Measurements from ENCODE around the gene RAB40C.
A peak's percentile ranks its signal among the peaks of the same experiment; 100 is the strongest.

Gene RAB40C

GRCh38 chr16:582614-583331 lies 7.1 kb upstream of the RAB40C start:
- ATAC-seq (replicated peaks; ENCODE audit: extremely low read depth, poor library complexity, severe bottlenecking) (no peak), DNase-seq (ENCODE audit: low spot score in 2 of 2) (no peak)
- Mint-ChIP-seq H3K27me3 (no peaks in the 10 kb centered on the region), H3K9me3 (no peaks in the 10 kb centered on the region), H3K4me1 (no peaks in the 10 kb centered on the region), H3K4me3 (no peak overlapping the region), H3K27ac (ENCODE audit: low read depth) (no peak overlapping the region), H3K36me3 (ENCODE audit: insufficient read depth) (peaks cover 2% of the 10 kb centered on the region)

- peaks cover 6% of the 10 kb centered on the region for H3K36me3 Mint-ChIP-seq (ENCODE audit: insufficient read depth)
- no peak for DNase-seq (ENCODE audit: low spot score in 2 of 2)
- ATAC-seq (replicated peaks; ENCODE audit: extremely low read depth, poor library complexity, severe bottlenecking), result no peak
- H3K27ac Mint-ChIP-seq (ENCODE audit: low read depth), result no peak overlapping the region
- no peaks in the 10 kb centered on the region for H3K9me3 Mint-ChIP-seq
- no peak overlapping the region for H3K4me3 Mint-ChIP-seq
- H3K27me3 Mint-ChIP-seq, result no peaks in the 10 kb centered on the region
- peaks cover 5% of the 10 kb centered on the region for H3K4me1 Mint-ChIP-seq
Measured at GRCh38 chr16:583470-583814, 6.4 kb upstream of the RAB40C start.

- no peak overlapping the region for H3K4me3 Mint-ChIP-seq
- H3K4me1 Mint-ChIP-seq, result peaks cover 7% of the 10 kb centered on the region
- ATAC-seq (replicated peaks; ENCODE audit: extremely low read depth, poor library complexity, severe bottlenecking), result no peak
- H3K36me3 Mint-ChIP-seq (ENCODE audit: insufficient read depth), result peaks cover 9% of the 10 kb centered on the region
- H3K9me3 Mint-ChIP-seq, result no peaks in the 10 kb centered on the region
- H3K27ac Mint-ChIP-seq (ENCODE audit: low read depth), result no peak overlapping the region
- no peaks in the 10 kb centered on the region for H3K27me3 Mint-ChIP-seq
- no peak for DNase-seq (ENCODE audit: low spot score in 2 of 2)
Measured at GRCh38 chr16:583815-584591, 5.9 kb upstream of the RAB40C start.

DNA sequence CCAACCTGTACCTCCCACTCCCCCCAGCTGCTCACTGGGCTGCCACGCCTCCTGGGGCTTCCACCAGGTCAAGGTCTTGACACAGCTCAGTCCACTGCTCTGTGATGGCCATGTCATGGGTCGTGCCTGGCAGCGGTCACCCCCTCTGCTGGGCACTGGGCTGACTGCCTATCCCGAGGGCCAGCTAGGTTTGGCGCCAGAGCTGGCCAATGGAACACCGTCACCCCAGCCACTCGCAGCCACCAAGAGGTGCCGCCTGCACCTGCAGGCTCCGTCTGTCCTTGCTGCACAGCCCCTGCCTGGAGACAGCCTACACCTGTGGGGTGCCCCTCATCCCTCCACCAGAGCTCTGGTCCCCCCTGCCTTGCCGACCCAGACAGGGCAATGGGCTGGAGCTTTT lies 4.5 kb upstream of the RAB40C start:
- Mint-ChIP-seq H3K27me3 (no peaks in the 10 kb centered on the region), H3K27ac (ENCODE audit: low read depth) (no peak overlapping the region), H3K36me3 (ENCODE audit: insufficient read depth) (peaks cover 16% of the 10 kb centered on the region), H3K4me1 (peaks cover 7% of the 10 kb centered on the region), H3K9me3 (no peaks in the 10 kb centered on the region), H3K4me3 (no peak overlapping the region)
- ATAC-seq (replicated peaks; ENCODE audit: extremely low read depth, poor library complexity, severe bottlenecking) (no peak), DNase-seq (ENCODE audit: low spot score in 2 of 2) (no peak)

DNA sequence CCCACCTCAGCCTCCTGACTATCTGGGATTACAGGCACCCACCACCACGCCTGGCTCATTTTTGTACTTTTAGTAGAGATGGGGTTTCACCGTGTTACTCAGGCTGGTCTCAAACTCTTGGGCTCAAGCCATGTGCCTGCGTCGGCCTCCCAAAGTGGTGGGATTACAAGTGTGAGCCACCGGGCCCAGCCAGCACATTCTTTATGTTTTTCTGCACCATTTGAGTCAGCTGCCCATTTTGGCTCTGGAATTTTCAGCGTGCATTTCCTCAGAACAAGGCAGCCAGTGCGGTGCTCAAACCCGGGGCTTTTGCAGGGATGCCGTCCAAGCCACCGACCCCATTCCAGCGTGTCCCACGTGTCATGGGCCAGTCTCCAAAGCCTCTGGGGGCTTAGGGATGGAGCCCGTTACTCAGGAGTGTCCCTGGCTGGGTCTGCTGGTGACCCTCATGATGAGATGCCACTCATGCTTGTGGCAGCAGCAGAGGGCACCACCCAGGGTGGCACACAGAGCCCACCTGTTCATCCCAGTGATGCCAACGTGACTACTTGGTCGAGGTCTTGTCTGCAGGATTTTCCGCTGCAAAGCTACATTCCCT lies 3.7 kb upstream of the RAB40C start:
- Mint-ChIP-seq H3K27ac (ENCODE audit: low read depth) (no peak overlapping the region), H3K9me3 (no peaks in the 10 kb centered on the region), H3K36me3 (ENCODE audit: insufficient read depth) (peaks cover 18% of the 10 kb centered on the region), H3K4me1 (peaks cover 15% of the 10 kb centered on the region), H3K27me3 (no peaks in the 10 kb centered on the region), H3K4me3 (no peak overlapping the region)
- ATAC-seq (replicated peaks; ENCODE audit: extremely low read depth, poor library complexity, severe bottlenecking), result no peak
- DNase-seq (ENCODE audit: low spot score in 2 of 2), result no peak

DNA sequence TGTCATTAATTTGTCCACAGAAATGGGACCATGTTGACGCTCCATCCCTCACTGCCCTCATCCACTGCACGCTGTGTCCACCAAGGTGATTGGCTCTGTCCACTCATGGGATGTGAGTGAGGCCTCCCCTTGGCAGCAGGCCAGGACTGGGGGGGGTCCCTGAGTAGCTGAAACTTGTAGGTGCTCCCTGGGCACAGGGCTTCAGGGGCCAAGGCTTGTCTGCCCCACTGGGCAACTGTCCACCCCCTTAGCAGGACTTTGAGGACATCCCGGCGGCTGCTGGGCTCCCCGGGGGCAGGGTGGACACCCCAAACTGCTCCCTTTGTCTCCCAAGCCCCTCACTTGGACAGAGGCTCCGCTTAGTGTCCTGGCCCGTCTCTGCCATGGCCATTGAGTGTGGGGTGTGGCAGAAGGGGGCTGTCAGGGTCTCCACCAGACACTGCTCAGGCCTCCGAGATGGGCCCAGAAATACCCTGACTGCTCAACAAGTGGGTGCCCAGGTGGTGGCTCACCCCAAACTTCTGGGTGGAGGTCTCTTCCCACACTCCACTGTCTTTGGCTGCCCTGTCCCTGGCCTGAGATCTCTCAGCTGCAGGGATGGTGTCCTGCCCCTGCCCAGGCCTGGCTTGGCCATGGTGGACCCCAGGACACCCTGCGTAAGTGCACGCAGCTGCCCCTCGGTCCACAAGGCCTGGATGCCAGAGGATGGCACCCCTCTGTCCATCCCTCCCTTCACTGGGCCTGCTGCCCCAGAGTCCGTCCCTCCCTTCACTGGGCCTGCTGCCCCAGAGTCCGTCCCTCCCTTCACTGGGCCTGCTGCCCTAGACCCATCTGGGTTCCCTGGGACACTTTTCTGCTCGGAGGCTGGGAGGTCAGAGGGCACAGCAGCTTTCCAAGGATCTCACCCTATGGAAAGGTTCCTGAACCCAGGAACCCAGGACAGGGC lies 2.9 kb upstream of the RAB40C start:
- DNase-seq (ENCODE audit: low spot score in 2 of 2) (no peak), ATAC-seq (replicated peaks; ENCODE audit: extremely low read depth, poor library complexity, severe bottlenecking) (no peak)
- Mint-ChIP-seq H3K4me3 (peak overlapping the region; percentile 50), H3K36me3 (ENCODE audit: insufficient read depth) (peaks cover 19% of the 10 kb centered on the region), H3K4me1 (peaks cover 19% of the 10 kb centered on the region), H3K9me3 (no peaks in the 10 kb centered on the region), H3K27ac (ENCODE audit: low read depth) (no peak overlapping the region), H3K27me3 (no peaks in the 10 kb centered on the region)

GRCh38 chr16:588639-588888 lies 1.3 kb upstream of the RAB40C start:
- Mint-ChIP-seq H3K27ac (ENCODE audit: low read depth) (peak overlapping the region; percentile 92), H3K4me3 (peak overlapping the region; percentile 90), H3K27me3 (no peaks in the 10 kb centered on the region), H3K36me3 (ENCODE audit: insufficient read depth) (peaks cover 19% of the 10 kb centered on the region), H3K4me1 (peaks cover 33% of the 10 kb centered on the region), H3K9me3 (no peaks in the 10 kb centered on the region)
- DNase-seq (ENCODE audit: low spot score in 2 of 2), result peak in 1 of 2 donors; percentile 56
- ATAC-seq (replicated peaks; ENCODE audit: extremely low read depth, poor library complexity, severe bottlenecking), result peak; percentile 30

GRCh38 chr16:588889-589657 lies 793 bp upstream of the RAB40C start:
- no peaks in the 10 kb centered on the region for H3K27me3 Mint-ChIP-seq
- peaks cover 21% of the 10 kb centered on the region for H3K36me3 Mint-ChIP-seq (ENCODE audit: insufficient read depth)
- H3K27ac Mint-ChIP-seq (ENCODE audit: low read depth), result peak overlapping the region; percentile 92
- DNase-seq (ENCODE audit: low spot score in 2 of 2), result peak; percentile 99
- peaks cover 36% of the 10 kb centered on the region for H3K4me1 Mint-ChIP-seq
- H3K9me3 Mint-ChIP-seq, result no peaks in the 10 kb centered on the region
- ATAC-seq (replicated peaks; ENCODE audit: extremely low read depth, poor library complexity, severe bottlenecking), result peak; percentile 70
- peak overlapping the region; percentile 90 for H3K4me3 Mint-ChIP-seq

DNA sequence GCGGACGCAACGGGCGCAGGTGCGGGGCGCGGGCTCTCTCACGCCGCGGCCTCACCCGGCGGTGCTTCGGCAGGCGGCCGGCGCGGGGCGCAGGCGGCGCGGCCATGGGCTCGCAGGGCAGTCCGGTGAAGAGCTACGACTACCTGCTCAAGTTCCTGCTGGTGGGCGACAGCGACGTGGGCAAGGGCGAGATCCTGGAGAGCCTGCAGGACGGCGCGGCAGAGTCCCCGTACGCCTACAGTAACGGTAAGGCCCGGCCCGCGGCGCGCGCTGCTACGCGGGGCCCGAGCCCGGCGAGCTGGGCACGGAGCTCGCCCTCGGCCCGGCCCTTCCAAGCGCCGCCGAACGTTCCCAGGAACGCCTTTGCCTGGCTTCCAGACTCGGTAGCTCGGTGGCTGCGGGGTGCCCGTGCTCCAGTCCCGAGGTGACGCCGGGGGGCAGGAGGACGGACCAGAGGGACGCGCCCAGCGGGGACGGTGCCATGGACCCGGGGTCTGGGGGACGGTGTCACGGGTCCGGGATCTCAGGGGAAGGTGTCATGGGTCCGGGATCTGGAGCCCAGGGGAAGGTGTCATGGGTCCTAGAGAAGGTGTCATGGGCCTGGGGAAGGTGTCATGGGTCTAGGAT lies 435 bp downstream of the RAB40C start:
- Mint-ChIP-seq H3K4me3 (peak overlapping the region; percentile 90), H3K9me3 (no peaks in the 10 kb centered on the region), H3K27ac (ENCODE audit: low read depth) (peak overlapping the region; percentile 92), H3K36me3 (ENCODE audit: insufficient read depth) (peaks cover 25% of the 10 kb centered on the region), H3K27me3 (no peaks in the 10 kb centered on the region), H3K4me1 (peaks cover 45% of the 10 kb centered on the region)
- ATAC-seq (replicated peaks; ENCODE audit: extremely low read depth, poor library complexity, severe bottlenecking) (no peak), DNase-seq (ENCODE audit: low spot score in 2 of 2) (peak in 1 of 2 donors; percentile 28)

GRCh38 chr16:590815-591200 lies 942 bp downstream of the RAB40C start:
- H3K27ac Mint-ChIP-seq (ENCODE audit: low read depth), result peak overlapping the region; percentile 81
- peak overlapping the region; percentile 90 for H3K4me3 Mint-ChIP-seq
- H3K27me3 Mint-ChIP-seq, result no peaks in the 10 kb centered on the region
- ATAC-seq (replicated peaks; ENCODE audit: extremely low read depth, poor library complexity, severe bottlenecking), result no peak
- H3K9me3 Mint-ChIP-seq, result no peaks in the 10 kb centered on the region
- H3K36me3 Mint-ChIP-seq (ENCODE audit: insufficient read depth), result peaks cover 25% of the 10 kb centered on the region
- peaks cover 47% of the 10 kb centered on the region for H3K4me1 Mint-ChIP-seq
- no peak for DNase-seq (ENCODE audit: low spot score in 2 of 2)

DNA sequence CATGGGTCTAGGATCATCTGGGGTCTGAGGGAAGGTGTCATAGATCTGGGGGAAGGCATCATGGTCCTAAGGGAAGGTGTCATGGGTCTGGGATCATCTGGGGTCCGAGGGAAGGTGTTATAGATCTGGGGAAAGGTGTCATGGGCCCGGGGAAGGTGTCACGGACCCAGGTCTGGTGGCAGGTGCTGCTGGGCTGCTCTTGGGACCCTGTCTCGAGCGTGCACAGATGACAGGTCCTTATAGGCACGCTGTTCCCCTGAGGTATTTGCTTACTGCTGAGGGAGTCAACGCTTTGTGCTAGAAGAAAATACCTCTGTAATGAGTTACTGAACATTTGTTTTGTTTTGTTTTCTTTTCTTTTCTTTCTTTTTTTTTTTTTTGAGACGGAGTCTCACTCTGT lies 1.4 kb downstream of the RAB40C start:
- H3K9me3 Mint-ChIP-seq, result no peaks in the 10 kb centered on the region
- H3K27me3 Mint-ChIP-seq, result no peaks in the 10 kb centered on the region
- H3K4me1 Mint-ChIP-seq, result peaks cover 51% of the 10 kb centered on the region
- H3K27ac Mint-ChIP-seq (ENCODE audit: low read depth), result peak overlapping the region; percentile 81
- peaks cover 27% of the 10 kb centered on the region for H3K36me3 Mint-ChIP-seq (ENCODE audit: insufficient read depth)
- ATAC-seq (replicated peaks; ENCODE audit: extremely low read depth, poor library complexity, severe bottlenecking), result no peak
- DNase-seq (ENCODE audit: low spot score in 2 of 2), result no peak
- peak overlapping the region; percentile 90 for H3K4me3 Mint-ChIP-seq
